ENCODE results near the gene FYTTD1.

DNA sequence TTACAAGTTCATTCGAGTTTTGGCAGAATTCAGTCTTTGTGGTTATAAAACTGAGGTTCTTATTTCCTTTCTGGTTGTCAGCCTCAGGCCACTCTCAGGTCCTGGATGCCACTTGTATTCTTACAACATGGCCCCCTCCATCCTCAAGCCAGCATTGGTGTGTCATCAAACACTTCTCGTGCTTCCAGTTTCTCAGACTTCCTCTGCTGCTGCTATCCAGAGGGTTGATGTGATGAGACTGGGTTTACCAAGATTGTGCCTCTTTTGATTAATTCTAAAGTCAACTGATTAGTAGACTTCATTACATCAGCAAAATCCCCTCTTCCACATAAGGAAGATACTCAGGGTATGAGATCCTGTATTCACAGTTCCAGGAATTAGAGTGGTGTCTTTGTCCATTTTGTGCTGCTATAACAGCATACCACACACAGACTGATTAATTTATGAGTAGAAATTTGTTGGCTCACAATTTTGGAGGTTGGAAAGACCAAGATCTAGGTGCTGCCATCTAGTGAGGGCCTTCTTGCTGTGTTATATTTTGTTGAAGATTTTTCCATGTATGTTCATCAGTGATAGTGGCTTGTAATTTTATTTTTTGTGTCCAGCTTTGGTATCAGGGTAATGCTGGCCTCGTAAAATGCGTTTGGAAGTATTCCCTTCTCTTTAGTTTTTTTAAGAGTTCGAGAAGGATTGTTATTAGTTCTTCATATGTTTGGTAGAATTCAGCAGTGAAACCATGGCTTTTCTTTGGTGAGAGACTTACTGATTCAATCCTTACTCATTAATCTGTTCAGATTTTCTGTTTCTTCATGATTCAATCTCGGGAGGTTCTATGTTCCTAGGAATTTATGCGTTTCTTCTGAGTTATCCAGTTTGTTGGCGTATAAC, 52.5 kb downstream of the FYTTD1 start:
- TF ChIP-seq CHD2 (IDR thresholded peaks at IDR 0.05; ENCODE audit: low read length, partially characterized antibody) (no peak), NFE2L2 (conservative IDR thresholded peaks at IDR 0.05; ENCODE audit: low read length) (no peak), FOSL2 (IDR thresholded peaks at IDR 0.05) (no peak), FOSL2 (CRISPR knock-in tag; IDR thresholded peaks at IDR 0.05) (no peak), CTCF (IDR thresholded peaks at IDR 0.05) (peak; percentile 38; the same call in 2 of the 3 replicates), CBX2 (IDR thresholded peaks at IDR 0.05; ENCODE audit: borderline replicate concordance, low read depth) (no peak)

All from A549 (cell line).